Cardiac septum (tissue), 1 donor: Measurements from ENCODE around the gene ANXA7. TPM values are rescaled to one million over a fixed set of nuclear protein-coding genes. Genes with fewer than 3 reads are reported as not detected.
"Not testable (repeated sequence)": the region's sequence is repeated elsewhere in the genome, so short reads cannot be mapped to it uniquely, and the experiment has no call there.

ENCODE experiments used
- DNase-seq: peaks from one replicate; pipeline ENCODE4 v3.0.0-alpha.2; 2020; ENCODE audit warnings: low spot score
- intact Hi-C: fragments of 100-400 bp; cut with DNase I; formaldehyde crosslinking; loops from one replicate; pipeline ENCODE4 v1.14.0; 2022
- total RNA-seq: library from RNA; stranded (reverse); fragmentation: NEBNext Ultra II Directional; extraction: Animal tissue kit (Norgen Biotek cat#: 25700); gene quantifications from one replicate; pipeline ENCODE4 v1.2.1, GENCODE V29; 2021
- donor health status: DM: no; HTN: no; CAD: no.

Gene ANXA7
- total RNA-seq, 1 donor from 2014 or later, result 132 TPM

- intact Hi-C loops, result loop anchor here (5.0 kb wide), 1 partner anchor 54 kb away; the partner anchor contains the start of gene ANXA7
Measured at GRCh38 chr10:73358331-73359279, 55.3 kb downstream of the ANXA7 start, which contains the start of gene CFAP70. Gene CFAP70, minus strand, starts transcription at chr10:73358864. Its CDS starts 4,068 bp downstream, at chr10:73354796.

GRCh38 chr10:73357821-73358220 lies 56.0 kb downstream of the ANXA7 start:
- DNase-seq, result no peak
- intact Hi-C loops, result loop anchor here (5.0 kb wide), 1 partner anchor 54 kb away; the partner anchor contains the start of gene ANXA7

More at GRCh38 chr10:73358331-73359279, 55.3 kb downstream of the ANXA7 start, which contains the start of gene CFAP70:
- peak; percentile 91 for DNase-seq

GRCh38 chr10:73357166-73357565 lies 56.7 kb downstream of the ANXA7 start:
- intact Hi-C loops, result loop anchor here (5.0 kb wide), 1 partner anchor 55 kb away; the partner anchor contains the start of gene ANXA7
- DNase-seq, result no peak

- no peak for DNase-seq
- intact Hi-C loops, result no loop called here
Measured at GRCh38 chr10:73344269-73344668, 69.6 kb downstream of the ANXA7 start.

- no peak for DNase-seq
- intact Hi-C loops, result no loop called here
Measured at GRCh38 chr10:73340121-73340520, 73.7 kb downstream of the ANXA7 start.

- no peak for DNase-seq
- intact Hi-C loops, result no loop called here
Measured at GRCh38 chr10:73339436-73339835, 74.4 kb downstream of the ANXA7 start.

- DNase-seq, result no peak
Measured at GRCh38 chr10:73338801-73339368, 75.0 kb downstream of the ANXA7 start.

GRCh38 chr10:73333202-73333601 lies 80.7 kb downstream of the ANXA7 start:
- intact Hi-C loops, result no loop called here

More at GRCh38 chr10:73338801-73339368, 75.0 kb downstream of the ANXA7 start:
- intact Hi-C loops, result no loop called here

GRCh38 chr10:73332379-73332778 lies 81.5 kb downstream of the ANXA7 start:
- intact Hi-C loops, result no loop called here
- DNase-seq, result no peak

More at GRCh38 chr10:73333202-73333601, 80.7 kb downstream of the ANXA7 start:
- no peak for DNase-seq

- intact Hi-C loops, DNase-seq: not testable (repeated sequence)
Measured at GRCh38 chr10:73328523-73328922, 85.3 kb downstream of the ANXA7 start.

- intact Hi-C loops, DNase-seq: not testable (repeated sequence)
Measured at GRCh38 chr10:73325290-73325689, 88.6 kb downstream of the ANXA7 start.

Other genes with a start within 250 kb of the ANXA7 start
- 17.0 TPM for gene ECD, start 246.1 kb downstream of the ANXA7 start, total RNA-seq
- 11.5 TPM for gene FAM149B1, start 245.9 kb downstream of the ANXA7 start, total RNA-seq
- 7.4 TPM for gene DNAJC9, start 166.8 kb downstream of the ANXA7 start, total RNA-seq
- gene MRPS16, start 161.4 kb downstream of the ANXA7 start, total RNA-seq, result 95.5 TPM
- 1.4 TPM for gene CFAP70, start 55.2 kb downstream of the ANXA7 start, total RNA-seq
- 9.6 TPM for gene MSS51, start 19.5 kb upstream of the ANXA7 start, total RNA-seq
- gene PPP3CB, start 82.0 kb upstream of the ANXA7 start, total RNA-seq, result 61.6 TPM
- 16.3 TPM for gene USP54, start 177.3 kb upstream of the ANXA7 start, total RNA-seq
- gene MYOZ1, start 227.4 kb upstream of the ANXA7 start, total RNA-seq, result 8.7 TPM
- 792 TPM for gene SYNPO2L, start 242.0 kb upstream of the ANXA7 start, total RNA-seq